GM12874 (cell line): ENCODE measurements around the gene RICTOR.

Source experiments
- CTCF ChIP-seq: IDR thresholded peaks from 2 replicates; pipeline ENCODE4 v1.5.1; 2011; ENCODE audit warnings: low read depth, mild to moderate bottlenecking, control low read depth, low read length, moderate library complexity; ENCODE audit not compliant: insufficient read depth

The RICTOR gene

GRCh38 chr5:39062530-39062929 lies 11.7 kb downstream of the RICTOR start:
- no peak for TF ChIP-seq CTCF

GRCh38 chr5:39062104-39062503 lies 12.1 kb downstream of the RICTOR start:
- TF ChIP-seq CTCF, result no peak

GRCh38 chr5:39059064-39059463 lies 15.1 kb downstream of the RICTOR start:
- TF ChIP-seq CTCF, result no peak

GRCh38 chr5:39058178-39058921 lies 15.8 kb downstream of the RICTOR start:
- no peak for TF ChIP-seq CTCF

- TF ChIP-seq CTCF, result no peak
Observed at GRCh38 chr5:39057734-39058133, 16.5 kb downstream of the RICTOR start.

GRCh38 chr5:39055768-39056398 lies 18.3 kb downstream of the RICTOR start:
- no peak for TF ChIP-seq CTCF

GRCh38 chr5:39055027-39055767 lies 19.0 kb downstream of the RICTOR start:
- TF ChIP-seq CTCF, result no peak
